H1 (cell line): Measurements from ENCODE around the gene MACROD2. TPM values are rescaled to one million over a fixed set of nuclear protein-coding genes. Genes with fewer than 3 reads are reported as not detected.

ENCODE experiments used
- RBBP5 ChIP-seq: IDR thresholded peaks from 2 replicates; pipeline ENCODE4 v1.7.1; 2012; ENCODE audit warnings: low read depth, mild to moderate bottlenecking, inconsistent platforms, low read length, moderate library complexity, borderline replicate concordance
- polyA plus RNA-seq, 7 experiments: library from polyadenylated mRNA; depleted of rRNA in 3 of 7; stranded (reverse) in 5 of 7; unstranded in 2 of 7; fragments of >200 nt in 5 of 7; fragments of 200-250 nt in 2 of 7; gene quantifications; 1 replicate in 5 of 7; 2 replicates in 1 of 7; 4 replicates in 1 of 7; pipeline versions ENCODE4 v1.2.1 to v1.2.3, GENCODE V29; 2011 to 2013; ENCODE audit warnings: missing spikeins in 2 of 7, mixed read lengths in 2 of 7
- total RNA-seq: library from RNA; stranded (reverse); fragmentation: NEBNext Ultra II Directional; extraction: Animal tissue kit (Norgen Biotek cat#: 25700); gene quantifications from 2 replicates; pipeline ENCODE4 v1.2.1, GENCODE V29; 2021
- TF ChIP-seq, protein P1 (sequence below): IDR thresholded peaks from 2 replicates; pipeline ENCODE4 v1.6.1; 2012; ENCODE audit warnings: low read length, inconsistent platforms

MACROD2 gene
- total and polyA plus RNA-seq, 2 of the 8 experiments (the other 6 are each of a cell fraction or from before 2014, with no cell fraction given) = 0.70 to 3.9 TPM

DNA sequence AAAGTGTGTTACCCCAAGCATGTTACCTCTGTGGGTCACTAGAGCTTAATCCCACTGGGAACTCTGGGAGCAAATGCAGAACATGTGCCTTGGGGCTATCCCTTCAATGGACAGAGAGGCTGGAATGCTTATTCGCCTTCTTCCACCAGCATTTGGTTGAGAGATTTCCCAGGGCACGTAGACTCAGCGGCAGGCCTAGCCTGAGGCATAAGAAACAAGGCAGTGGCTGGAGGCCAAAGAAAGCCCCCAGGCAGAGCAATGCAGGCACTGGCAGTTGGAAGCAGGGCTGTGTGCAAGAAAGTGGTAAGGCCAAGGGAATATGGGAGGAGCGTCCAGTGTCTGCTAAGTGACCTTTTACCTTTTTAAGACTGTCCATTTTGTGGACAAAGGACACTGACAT lies 456.1 kb downstream of the MACROD2 start (continued):
- TF ChIP-seq, protein P1, sequence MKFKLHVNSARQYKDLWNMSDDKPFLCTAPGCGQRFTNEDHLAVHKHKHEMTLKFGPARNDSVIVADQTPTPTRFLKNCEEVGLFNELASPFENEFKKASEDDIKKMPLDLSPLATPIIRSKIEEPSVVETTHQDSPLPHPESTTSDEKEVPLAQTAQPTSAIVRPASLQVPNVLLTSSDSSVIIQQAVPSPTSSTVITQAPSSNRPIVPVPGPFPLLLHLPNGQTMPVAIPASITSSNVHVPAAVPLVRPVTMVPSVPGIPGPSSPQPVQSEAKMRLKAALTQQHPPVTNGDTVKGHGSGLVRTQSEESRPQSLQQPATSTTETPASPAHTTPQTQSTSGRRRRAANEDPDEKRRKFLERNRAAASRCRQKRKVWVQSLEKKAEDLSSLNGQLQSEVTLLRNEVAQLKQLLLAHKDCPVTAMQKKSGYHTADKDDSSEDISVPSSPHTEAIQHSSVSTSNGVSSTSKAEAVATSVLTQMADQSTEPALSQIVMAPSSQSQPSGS = no peak
- TF ChIP-seq RBBP5 = no peak
